WTC11 (cell line): ENCODE measurements around the gene HSPA4. TPM values are rescaled to one million over a fixed set of nuclear protein-coding genes. Genes with fewer than 3 reads are reported as not detected.
A peak's percentile ranks its signal among the peaks of the same experiment; 100 is the strongest.

Source experiments
- CREB1 ChIP-seq: sonication (generic); formaldehyde crosslinking; IDR thresholded peaks from 2 replicates; pipeline ENCODE4 v1.8.0; 2023; ENCODE audit warnings: mild to moderate bottlenecking, missing genetic modification reagents
- ETV6 ChIP-seq: sonication (generic); formaldehyde crosslinking; IDR thresholded peaks from 2 replicates; pipeline ENCODE4 v1.8.1; 2022; ENCODE audit warnings: mild to moderate bottlenecking, missing genetic modification reagents
- FOXK1 ChIP-seq: sonication (generic); formaldehyde crosslinking; IDR thresholded peaks from 2 replicates; pipeline ENCODE4 v1.8.0; 2022; ENCODE audit warnings: mild to moderate bottlenecking, moderate library complexity, missing genetic modification reagents
- IRF2 ChIP-seq: sonication (generic); formaldehyde crosslinking; IDR thresholded peaks from 2 replicates; pipeline ENCODE4 v1.8.0; 2022; ENCODE audit warnings: low read depth, missing genetic modification reagents, borderline replicate concordance
- MYBL2 ChIP-seq: sonication (generic); formaldehyde crosslinking; IDR thresholded peaks from 2 replicates; pipeline ENCODE4 v1.8.1; 2023; ENCODE audit warnings: mild to moderate bottlenecking, moderate library complexity, missing genetic modification reagents
- NR1H2 ChIP-seq: sonication (generic); formaldehyde crosslinking; IDR thresholded peaks from 2 replicates; pipeline ENCODE4 v1.9.0; 2021; ENCODE audit warnings: mild to moderate bottlenecking, moderate library complexity, missing genetic modification reagents
- NR3C1 ChIP-seq: sonication (generic); formaldehyde crosslinking; conservative IDR thresholded peaks from 2 replicates; pipeline ENCODE4 v1.8.1; 2023; ENCODE audit warnings: low read depth, mild to moderate bottlenecking, missing genetic modification reagents
- OVOL2 ChIP-seq: fragments of 250-450 bp; sonication (Bioruptor Pico); IDR thresholded peaks from 2 replicates; pipeline ENCODE4 v1.9.0; 2021; ENCODE audit warnings: mild to moderate bottlenecking, borderline replicate concordance
- SP1 ChIP-seq: sonication (generic); formaldehyde crosslinking; conservative IDR thresholded peaks from 2 replicates; pipeline ENCODE4 v1.8.1; 2022; ENCODE audit warnings: missing genetic modification reagents
- TEAD1 ChIP-seq: sonication (generic); formaldehyde crosslinking; IDR thresholded peaks from 2 replicates; pipeline ENCODE4 v1.8.0; 2022; ENCODE audit warnings: mild to moderate bottlenecking, missing genetic modification reagents
- TEAD4 ChIP-seq: sonication (generic); formaldehyde crosslinking; IDR thresholded peaks from 2 replicates; pipeline ENCODE4 v1.8.0; 2022; ENCODE audit warnings: mild to moderate bottlenecking, missing genetic modification reagents
- ZNF138 ChIP-seq: sonication (generic); formaldehyde crosslinking; conservative IDR thresholded peaks from 2 replicates; pipeline ENCODE4 v1.8.1; 2022; ENCODE audit warnings: mild to moderate bottlenecking, moderate library complexity, missing genetic modification reagents
- ZNF219 ChIP-seq: sonication (generic); formaldehyde crosslinking; IDR thresholded peaks from 2 replicates; pipeline ENCODE4 v1.8.0; 2023; ENCODE audit warnings: missing genetic modification reagents, mild to moderate bottlenecking, borderline replicate concordance
- ZNF232 ChIP-seq: sonication (generic); formaldehyde crosslinking; IDR thresholded peaks from 2 replicates; pipeline ENCODE4 v1.8.0; 2022; ENCODE audit warnings: mild to moderate bottlenecking, missing genetic modification reagents
- ZNF317 ChIP-seq: sonication (generic); formaldehyde crosslinking; IDR thresholded peaks from 2 replicates; pipeline ENCODE4 v1.8.1; 2023; ENCODE audit warnings: low read depth, mild to moderate bottlenecking, moderate library complexity, missing genetic modification reagents, borderline replicate concordance
- ZNF416 ChIP-seq: fragments of 250-450 bp; sonication (Bioruptor Pico); IDR thresholded peaks from 2 replicates; pipeline ENCODE4 v1.9.0; 2021; ENCODE audit warnings: mild to moderate bottlenecking, inconsistent platforms
- total RNA-seq: library from RNA; stranded (reverse); gene quantifications from 3 replicates; pipeline ENCODE4 v1.2.3, GENCODE V29; 2021
- TF ChIP-seq, protein P1 (sequence below): sonication (generic); formaldehyde crosslinking; IDR thresholded peaks from 2 replicates; pipeline ENCODE4 v1.8.1; 2023; ENCODE audit warnings: mild to moderate bottlenecking, moderate library complexity, missing genetic modification reagents
- TF ChIP-seq, protein P2 (sequence below): fragments of 250-450 bp; sonication (Bioruptor Pico); IDR thresholded peaks from 2 replicates; pipeline ENCODE4 v1.9.0; 2021; ENCODE audit warnings: mild to moderate bottlenecking
- TF ChIP-seq, protein P3 (sequence below): sonication (generic); formaldehyde crosslinking; IDR thresholded peaks from 2 replicates; pipeline ENCODE4 v1.8.1; 2023; ENCODE audit warnings: mild to moderate bottlenecking, missing genetic modification reagents, borderline replicate concordance
- TF ChIP-seq, protein P4 (sequence below): fragments of 250-450 bp; sonication (Bioruptor Pico); IDR thresholded peaks from 2 replicates; pipeline ENCODE4 v1.9.0; 2021; ENCODE audit warnings: mild to moderate bottlenecking
- TF ChIP-seq, protein P5 (sequence below): fragments of 200-600 bp; IDR thresholded peaks from 2 replicates; pipeline ENCODE4 v1.8.0; 2022; ENCODE audit warnings: antibody characterized with exemption
- TF ChIP-seq, protein P6 (sequence below): sonication (generic); formaldehyde crosslinking; IDR thresholded peaks from 2 replicates; pipeline ENCODE4 v1.8.0; 2023; ENCODE audit warnings: mild to moderate bottlenecking, missing genetic modification reagents
- TF ChIP-seq, protein P7 (sequence below): sonication (generic); formaldehyde crosslinking; IDR thresholded peaks from 2 replicates; pipeline ENCODE4 v1.8.0; 2022; ENCODE audit warnings: mild to moderate bottlenecking, missing genetic modification reagents

HSPA4 gene
- total RNA-seq, 1 experiment from 2014 or later: 363 TPM

DNA sequence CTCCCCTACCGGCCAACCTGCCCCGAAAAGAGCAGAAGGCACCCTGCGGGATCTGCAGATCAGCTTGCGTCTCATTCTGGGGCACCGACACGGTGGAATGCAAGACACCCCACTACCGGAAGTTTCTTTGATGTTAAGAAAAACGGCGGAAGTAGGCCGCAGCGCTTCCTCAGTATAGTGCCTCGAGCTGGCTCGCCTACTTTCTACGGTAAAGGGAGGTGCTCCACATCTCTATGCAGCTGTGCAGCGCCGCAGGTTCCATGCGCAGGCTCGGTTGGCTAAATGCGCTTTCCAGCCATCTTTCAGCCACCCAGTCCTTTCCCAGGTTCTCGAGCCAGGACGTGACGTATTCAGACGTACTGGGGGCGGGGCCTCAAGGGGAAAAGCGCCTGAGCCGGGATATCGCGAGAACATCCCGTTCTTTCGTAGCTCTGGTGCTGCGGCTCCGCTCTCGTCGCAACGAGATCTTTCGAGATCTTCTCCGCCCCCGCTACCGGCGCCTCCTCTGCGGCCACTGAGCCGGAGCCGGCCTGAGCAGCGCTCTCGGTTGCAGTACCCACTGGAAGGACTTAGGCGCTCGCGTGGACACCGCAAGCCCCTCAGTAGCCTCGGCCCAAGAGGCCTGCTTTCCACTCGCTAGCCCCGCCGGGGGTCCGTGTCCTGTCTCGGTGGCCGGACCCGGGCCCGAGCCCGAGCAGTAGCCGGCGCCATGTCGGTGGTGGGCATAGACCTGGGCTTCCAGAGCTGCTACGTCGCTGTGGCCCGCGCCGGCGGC, at the start of gene HSPA4 (continued):
- TF ChIP-seq, protein P1, sequence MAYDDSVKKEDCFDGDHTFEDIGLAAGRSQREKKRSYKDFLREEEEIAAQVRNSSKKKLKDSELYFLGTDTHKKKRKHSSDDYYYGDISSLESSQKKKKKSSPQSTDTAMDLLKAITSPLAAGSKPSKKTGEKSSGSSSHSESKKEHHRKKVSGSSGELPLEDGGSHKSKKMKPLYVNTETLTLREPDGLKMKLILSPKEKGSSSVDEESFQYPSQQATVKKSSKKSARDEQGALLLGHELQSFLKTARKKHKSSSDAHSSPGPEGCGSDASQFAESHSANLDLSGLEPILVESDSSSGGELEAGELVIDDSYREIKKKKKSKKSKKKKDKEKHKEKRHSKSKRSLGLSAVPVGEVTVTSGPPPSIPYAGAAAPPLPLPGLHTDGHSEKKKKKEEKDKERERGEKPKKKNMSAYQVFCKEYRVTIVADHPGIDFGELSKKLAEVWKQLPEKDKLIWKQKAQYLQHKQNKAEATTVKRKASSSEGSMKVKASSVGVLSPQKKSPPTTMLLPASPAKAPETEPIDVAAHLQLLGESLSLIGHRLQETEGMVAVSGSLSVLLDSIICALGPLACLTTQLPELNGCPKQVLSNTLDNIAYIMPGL (CRISPR knock-in tag): peak; percentile 43; the same call in 1 of the 2 replicates
- TF ChIP-seq, protein P2, sequence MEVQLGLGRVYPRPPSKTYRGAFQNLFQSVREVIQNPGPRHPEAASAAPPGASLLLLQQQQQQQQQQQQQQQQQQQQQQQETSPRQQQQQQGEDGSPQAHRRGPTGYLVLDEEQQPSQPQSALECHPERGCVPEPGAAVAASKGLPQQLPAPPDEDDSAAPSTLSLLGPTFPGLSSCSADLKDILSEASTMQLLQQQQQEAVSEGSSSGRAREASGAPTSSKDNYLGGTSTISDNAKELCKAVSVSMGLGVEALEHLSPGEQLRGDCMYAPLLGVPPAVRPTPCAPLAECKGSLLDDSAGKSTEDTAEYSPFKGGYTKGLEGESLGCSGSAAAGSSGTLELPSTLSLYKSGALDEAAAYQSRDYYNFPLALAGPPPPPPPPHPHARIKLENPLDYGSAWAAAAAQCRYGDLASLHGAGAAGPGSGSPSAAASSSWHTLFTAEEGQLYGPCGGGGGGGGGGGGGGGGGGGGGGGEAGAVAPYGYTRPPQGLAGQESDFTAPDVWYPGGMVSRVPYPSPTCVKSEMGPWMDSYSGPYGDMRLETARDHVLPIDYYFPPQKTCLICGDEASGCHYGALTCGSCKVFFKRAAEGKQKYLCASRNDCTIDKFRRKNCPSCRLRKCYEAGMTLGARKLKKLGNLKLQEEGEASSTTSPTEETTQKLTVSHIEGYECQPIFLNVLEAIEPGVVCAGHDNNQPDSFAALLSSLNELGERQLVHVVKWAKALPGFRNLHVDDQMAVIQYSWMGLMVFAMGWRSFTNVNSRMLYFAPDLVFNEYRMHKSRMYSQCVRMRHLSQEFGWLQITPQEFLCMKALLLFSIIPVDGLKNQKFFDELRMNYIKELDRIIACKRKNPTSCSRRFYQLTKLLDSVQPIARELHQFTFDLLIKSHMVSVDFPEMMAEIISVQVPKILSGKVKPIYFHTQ (CRISPR knock-in tag): no peak
- TF ChIP-seq TEAD4 (CRISPR knock-in tag) (peak; percentile 10; the same call in 1 of the 2 replicates), ZNF317 (0 out of 2 replicates have a peak, but pooled peaks have one; percentile 22), ETV6 (CRISPR knock-in tag) (peak; percentile 77), NR3C1 (no peak), MYBL2 (peak; percentile 47; the same call in 1 of the 2 replicates), TEAD1 (CRISPR knock-in tag) (peak; percentile 20; the same call in 1 of the 2 replicates), IRF2 (CRISPR knock-in tag) (no peak), CREB1 (CRISPR knock-in tag) (peak; percentile 61), OVOL2 (CRISPR knock-in tag) (no peak), SP1 (CRISPR knock-in tag) (peak; percentile 77), ZNF416 (CRISPR knock-in tag) (no peak), FOXK1 (CRISPR knock-in tag) (no peak), ZNF232 (CRISPR knock-in tag) (0 out of 2 replicates have a peak, but pooled peaks have one; percentile 37), ZNF219 (CRISPR knock-in tag) (no peak), ZNF138 (0 out of 2 replicates have a peak, but pooled peaks have one; percentile 52), NR1H2 (CRISPR knock-in tag) (no peak)
- TF ChIP-seq, protein P3, sequence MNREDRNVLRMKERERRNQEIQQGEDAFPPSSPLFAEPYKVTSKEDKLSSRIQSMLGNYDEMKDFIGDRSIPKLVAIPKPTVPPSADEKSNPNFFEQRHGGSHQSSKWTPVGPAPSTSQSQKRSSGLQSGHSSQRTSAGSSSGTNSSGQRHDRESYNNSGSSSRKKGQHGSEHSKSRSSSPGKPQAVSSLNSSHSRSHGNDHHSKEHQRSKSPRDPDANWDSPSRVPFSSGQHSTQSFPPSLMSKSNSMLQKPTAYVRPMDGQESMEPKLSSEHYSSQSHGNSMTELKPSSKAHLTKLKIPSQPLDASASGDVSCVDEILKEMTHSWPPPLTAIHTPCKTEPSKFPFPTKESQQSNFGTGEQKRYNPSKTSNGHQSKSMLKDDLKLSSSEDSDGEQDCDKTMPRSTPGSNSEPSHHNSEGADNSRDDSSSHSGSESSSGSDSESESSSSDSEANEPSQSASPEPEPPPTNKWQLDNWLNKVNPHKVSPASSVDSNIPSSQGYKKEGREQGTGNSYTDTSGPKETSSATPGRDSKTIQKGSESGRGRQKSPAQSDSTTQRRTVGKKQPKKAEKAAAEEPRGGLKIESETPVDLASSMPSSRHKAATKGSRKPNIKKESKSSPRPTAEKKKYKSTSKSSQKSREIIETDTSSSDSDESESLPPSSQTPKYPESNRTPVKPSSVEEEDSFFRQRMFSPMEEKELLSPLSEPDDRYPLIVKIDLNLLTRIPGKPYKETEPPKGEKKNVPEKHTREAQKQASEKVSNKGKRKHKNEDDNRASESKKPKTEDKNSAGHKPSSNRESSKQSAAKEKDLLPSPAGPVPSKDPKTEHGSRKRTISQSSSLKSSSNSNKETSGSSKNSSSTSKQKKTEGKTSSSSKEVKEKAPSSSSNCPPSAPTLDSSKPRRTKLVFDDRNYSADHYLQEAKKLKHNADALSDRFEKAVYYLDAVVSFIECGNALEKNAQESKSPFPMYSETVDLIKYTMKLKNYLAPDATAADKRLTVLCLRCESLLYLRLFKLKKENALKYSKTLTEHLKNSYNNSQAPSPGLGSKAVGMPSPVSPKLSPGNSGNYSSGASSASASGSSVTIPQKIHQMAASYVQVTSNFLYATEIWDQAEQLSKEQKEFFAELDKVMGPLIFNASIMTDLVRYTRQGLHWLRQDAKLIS (CRISPR knock-in tag): no peak
- TF ChIP-seq, protein P4, sequence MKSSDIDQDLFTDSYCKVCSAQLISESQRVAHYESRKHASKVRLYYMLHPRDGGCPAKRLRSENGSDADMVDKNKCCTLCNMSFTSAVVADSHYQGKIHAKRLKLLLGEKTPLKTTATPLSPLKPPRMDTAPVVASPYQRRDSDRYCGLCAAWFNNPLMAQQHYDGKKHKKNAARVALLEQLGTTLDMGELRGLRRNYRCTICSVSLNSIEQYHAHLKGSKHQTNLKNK (CRISPR knock-in tag): no peak
- TF ChIP-seq, protein P5, sequence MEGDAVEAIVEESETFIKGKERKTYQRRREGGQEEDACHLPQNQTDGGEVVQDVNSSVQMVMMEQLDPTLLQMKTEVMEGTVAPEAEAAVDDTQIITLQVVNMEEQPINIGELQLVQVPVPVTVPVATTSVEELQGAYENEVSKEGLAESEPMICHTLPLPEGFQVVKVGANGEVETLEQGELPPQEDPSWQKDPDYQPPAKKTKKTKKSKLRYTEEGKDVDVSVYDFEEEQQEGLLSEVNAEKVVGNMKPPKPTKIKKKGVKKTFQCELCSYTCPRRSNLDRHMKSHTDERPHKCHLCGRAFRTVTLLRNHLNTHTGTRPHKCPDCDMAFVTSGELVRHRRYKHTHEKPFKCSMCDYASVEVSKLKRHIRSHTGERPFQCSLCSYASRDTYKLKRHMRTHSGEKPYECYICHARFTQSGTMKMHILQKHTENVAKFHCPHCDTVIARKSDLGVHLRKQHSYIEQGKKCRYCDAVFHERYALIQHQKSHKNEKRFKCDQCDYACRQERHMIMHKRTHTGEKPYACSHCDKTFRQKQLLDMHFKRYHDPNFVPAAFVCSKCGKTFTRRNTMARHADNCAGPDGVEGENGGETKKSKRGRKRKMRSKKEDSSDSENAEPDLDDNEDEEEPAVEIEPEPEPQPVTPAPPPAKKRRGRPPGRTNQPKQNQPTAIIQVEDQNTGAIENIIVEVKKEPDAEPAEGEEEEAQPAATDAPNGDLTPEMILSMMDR: no peak
- TF ChIP-seq, protein P6, sequence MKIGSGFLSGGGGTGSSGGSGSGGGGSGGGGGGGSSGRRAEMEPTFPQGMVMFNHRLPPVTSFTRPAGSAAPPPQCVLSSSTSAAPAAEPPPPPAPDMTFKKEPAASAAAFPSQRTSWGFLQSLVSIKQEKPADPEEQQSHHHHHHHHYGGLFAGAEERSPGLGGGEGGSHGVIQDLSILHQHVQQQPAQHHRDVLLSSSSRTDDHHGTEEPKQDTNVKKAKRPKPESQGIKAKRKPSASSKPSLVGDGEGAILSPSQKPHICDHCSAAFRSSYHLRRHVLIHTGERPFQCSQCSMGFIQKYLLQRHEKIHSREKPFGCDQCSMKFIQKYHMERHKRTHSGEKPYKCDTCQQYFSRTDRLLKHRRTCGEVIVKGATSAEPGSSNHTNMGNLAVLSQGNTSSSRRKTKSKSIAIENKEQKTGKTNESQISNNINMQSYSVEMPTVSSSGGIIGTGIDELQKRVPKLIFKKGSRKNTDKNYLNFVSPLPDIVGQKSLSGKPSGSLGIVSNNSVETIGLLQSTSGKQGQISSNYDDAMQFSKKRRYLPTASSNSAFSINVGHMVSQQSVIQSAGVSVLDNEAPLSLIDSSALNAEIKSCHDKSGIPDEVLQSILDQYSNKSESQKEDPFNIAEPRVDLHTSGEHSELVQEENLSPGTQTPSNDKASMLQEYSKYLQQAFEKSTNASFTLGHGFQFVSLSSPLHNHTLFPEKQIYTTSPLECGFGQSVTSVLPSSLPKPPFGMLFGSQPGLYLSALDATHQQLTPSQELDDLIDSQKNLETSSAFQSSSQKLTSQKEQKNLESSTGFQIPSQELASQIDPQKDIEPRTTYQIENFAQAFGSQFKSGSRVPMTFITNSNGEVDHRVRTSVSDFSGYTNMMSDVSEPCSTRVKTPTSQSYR (CRISPR knock-in tag): peak; percentile 40; the same call in 1 of the 2 replicates
- TF ChIP-seq, protein P7, sequence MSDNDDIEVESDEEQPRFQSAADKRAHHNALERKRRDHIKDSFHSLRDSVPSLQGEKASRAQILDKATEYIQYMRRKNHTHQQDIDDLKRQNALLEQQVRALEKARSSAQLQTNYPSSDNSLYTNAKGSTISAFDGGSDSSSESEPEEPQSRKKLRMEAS (CRISPR knock-in tag): peak; percentile 47; the same call in 1 of the 2 replicates
